Mesothelial cell of epicardium (in vitro differentiated cells): Measurements from ENCODE around the gene FLYWCH1. TPM values are rescaled to one million over a fixed set of nuclear protein-coding genes. Genes with fewer than 3 reads are reported as not detected.

Experiments
- DNase-seq, 2 experiments: peaks; one replicate each; pipeline ENCODE4 v3.0.0; 2021; ENCODE audit warnings: low spot score in 2 of 2; ENCODE audit not compliant: unreplicated experiment in 2 of 2
- H3K27ac Mint-ChIP-seq: 2 replicates; pipeline ENCODE4 v1.8.0; 2021; ENCODE audit warnings: mixed read lengths
- H3K27me3 Mint-ChIP-seq: 2 replicates; pipeline ENCODE4 v1.8.0; 2021; ENCODE audit warnings: low read depth, mixed read lengths
- H3K36me3 Mint-ChIP-seq: 2 replicates; pipeline ENCODE4 v1.8.0; 2021; ENCODE audit warnings: mixed read lengths
- H3K4me1 Mint-ChIP-seq: 2 replicates; pipeline ENCODE4 v1.8.0; 2021; ENCODE audit warnings: mixed read lengths
- H3K4me3 Mint-ChIP-seq: 2 replicates; pipeline ENCODE4 v1.8.0; 2021; ENCODE audit warnings: mild to moderate bottlenecking, moderate library complexity, mixed read lengths
- H3K9me3 Mint-ChIP-seq: 2 replicates; pipeline ENCODE4 v1.8.0; 2021; ENCODE audit warnings: mixed read lengths
- total RNA-seq: library from RNA; stranded (reverse); gene quantifications from 3 replicates; pipeline ENCODE4 v1.2.1, GENCODE V29; 2021
- TF ChIP-seq, protein P1 (sequence below): fragments of 200-600 bp; sonication (generic); IDR thresholded peaks from one replicate; pipeline ENCODE4 v1.5.0; 2021; ENCODE audit warnings: antibody characterized with exemption; ENCODE audit not compliant: unreplicated experiment

FLYWCH1 gene
- total RNA-seq, 1 donor from 2014 or later = 29.4 TPM

DNA sequence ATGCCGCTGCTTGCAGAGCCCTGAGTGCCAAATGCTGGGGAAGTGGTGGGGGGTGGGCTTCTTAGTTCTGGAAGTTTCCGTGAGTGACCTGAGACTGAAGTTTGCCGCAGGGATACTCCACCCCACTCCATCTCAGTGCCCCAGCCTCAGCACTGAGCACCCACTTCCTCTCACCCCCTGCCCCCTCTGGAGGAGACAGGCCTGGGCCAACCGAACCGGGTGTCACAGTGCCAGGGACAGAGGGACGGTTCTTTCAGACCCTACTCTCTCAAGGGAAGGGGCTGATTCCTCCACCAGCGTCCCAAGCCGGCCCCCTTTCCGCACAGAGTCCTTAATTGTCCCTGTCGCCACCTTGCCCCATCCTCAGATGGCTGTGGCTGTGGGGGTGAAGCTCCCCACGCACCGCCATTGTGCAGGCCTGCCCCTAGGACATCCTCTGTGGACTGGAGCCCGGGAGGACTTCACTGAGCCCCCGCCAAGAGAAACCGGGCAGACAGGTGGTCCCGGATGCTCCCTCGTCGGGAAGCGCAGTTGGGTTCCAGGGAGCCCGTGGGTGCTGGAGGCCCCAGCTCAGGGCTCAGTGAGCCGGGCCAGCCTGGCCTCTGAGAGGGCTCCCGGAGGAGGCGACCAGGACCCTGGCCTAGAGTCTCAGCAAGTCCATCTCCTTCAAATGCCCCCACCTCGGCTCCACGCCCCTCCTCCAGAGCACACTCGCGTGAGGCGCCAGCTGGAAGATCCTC is 50.8 kb downstream of the FLYWCH1 start:
- Mint-ChIP-seq H3K9me3 (no peaks in the 10 kb centered on the region), H3K4me3 (peak overlapping the region; percentile 48), H3K27ac (peak overlapping the region; percentile 30), H3K36me3 (no peaks in the 10 kb centered on the region), H3K27me3 (peaks cover 29% of the 10 kb centered on the region), H3K4me1 (peaks cover 11% of the 10 kb centered on the region)
- TF ChIP-seq, protein P1, sequence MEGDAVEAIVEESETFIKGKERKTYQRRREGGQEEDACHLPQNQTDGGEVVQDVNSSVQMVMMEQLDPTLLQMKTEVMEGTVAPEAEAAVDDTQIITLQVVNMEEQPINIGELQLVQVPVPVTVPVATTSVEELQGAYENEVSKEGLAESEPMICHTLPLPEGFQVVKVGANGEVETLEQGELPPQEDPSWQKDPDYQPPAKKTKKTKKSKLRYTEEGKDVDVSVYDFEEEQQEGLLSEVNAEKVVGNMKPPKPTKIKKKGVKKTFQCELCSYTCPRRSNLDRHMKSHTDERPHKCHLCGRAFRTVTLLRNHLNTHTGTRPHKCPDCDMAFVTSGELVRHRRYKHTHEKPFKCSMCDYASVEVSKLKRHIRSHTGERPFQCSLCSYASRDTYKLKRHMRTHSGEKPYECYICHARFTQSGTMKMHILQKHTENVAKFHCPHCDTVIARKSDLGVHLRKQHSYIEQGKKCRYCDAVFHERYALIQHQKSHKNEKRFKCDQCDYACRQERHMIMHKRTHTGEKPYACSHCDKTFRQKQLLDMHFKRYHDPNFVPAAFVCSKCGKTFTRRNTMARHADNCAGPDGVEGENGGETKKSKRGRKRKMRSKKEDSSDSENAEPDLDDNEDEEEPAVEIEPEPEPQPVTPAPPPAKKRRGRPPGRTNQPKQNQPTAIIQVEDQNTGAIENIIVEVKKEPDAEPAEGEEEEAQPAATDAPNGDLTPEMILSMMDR = no peak
- DNase-seq = no peak

DNA sequence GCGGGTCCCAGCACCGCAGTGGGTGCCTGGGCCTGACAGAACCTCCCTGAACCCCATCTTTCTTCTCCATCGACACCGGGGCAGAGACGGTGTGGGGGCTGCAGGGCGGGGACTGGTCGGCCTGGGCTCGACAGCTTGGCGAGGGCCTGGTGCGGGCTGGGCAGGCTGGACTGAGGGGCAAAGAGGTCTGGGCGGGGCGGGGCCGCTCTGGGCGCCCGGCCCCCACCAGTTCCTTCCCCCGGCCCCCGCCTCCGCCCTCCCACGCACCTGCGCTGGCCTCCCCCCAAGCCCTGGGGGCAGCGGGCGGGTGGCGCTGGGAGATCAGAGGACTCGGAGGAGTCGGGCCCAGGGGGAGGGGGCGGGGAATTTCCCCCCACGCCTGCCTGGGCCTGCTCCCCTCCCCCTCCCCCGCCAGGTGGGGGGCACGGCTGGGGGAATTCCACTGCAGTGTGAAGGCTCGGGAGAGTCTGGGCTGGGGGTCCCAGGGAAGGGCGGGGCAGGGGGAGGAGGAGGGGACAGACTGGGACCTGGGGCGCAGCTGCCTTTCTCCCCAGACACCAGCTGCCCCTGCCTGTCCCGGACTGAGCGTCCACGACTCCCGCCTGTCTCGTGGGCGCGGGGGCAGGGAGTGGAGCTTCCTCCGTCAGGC is 51.5 kb downstream of the FLYWCH1 start:
- Mint-ChIP-seq H3K27me3 (peaks cover 29% of the 10 kb centered on the region), H3K27ac (peak overlapping the region; percentile 79), H3K4me1 (peaks cover 12% of the 10 kb centered on the region), H3K4me3 (peak overlapping the region; percentile 87), H3K36me3 (no peaks in the 10 kb centered on the region), H3K9me3 (no peaks in the 10 kb centered on the region)
- DNase-seq = peak in 1 of 2 experiments; percentile 62
- TF ChIP-seq, protein P1 = no peak

DNA sequence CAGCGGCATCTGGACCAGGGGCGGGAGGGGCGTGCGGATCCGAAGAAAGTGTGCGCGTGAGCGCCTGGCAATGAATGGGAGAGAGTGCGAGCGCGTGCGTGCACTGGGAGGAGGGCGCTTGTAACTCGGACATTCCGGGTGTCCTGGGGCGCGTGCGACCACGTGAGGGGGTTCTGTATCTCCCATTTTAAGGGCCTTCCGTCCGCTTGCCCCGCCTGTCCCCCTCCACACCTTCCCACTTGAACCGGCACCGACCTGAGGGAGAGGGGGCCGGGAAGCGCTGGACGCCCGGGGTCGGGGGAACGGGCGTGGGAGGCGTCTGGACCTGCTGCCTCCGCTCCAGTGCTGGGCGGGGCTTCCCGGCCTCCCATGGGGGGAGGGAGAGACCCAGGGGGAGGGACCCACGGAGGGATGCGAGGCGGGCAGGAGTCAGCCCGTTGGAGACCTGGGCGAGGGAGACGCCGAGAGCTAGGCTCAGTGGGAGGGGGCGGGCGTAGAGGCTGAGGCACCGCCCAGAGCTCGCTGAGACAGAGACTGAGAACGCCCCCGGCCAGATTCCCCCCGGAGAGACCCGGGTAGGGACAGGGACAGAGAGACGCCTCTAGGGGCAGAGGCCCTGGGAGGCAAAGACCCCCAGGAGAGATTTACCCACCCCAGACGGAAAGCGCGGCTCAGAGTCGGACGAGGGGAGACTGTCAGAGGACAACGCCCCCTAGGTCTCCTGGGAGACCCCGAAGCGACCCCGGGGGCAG is 52.2 kb downstream of the FLYWCH1 start, which contains the start of gene KREMEN2:
TSS of gene KREMEN2 (plus strand) at position 553 of the 752 bp plus-strand sequence. CDS start 246 bp downstream, outside the sequence.
- H3K27me3 Mint-ChIP-seq = peaks cover 29% of the 10 kb centered on the region
- TF ChIP-seq, protein P1 = no peak
- peaks cover 17% of the 10 kb centered on the region for H3K4me1 Mint-ChIP-seq
- H3K9me3 Mint-ChIP-seq = no peaks in the 10 kb centered on the region
- peak within 1 kb of the TSS; percentile 87 for H3K4me3 Mint-ChIP-seq
- peak within 1 kb of the TSS; percentile 79 for H3K27ac Mint-ChIP-seq
- no peaks in the 10 kb centered on the region for H3K36me3 Mint-ChIP-seq
- DNase-seq = peak in 1 of 2 experiments; percentile 74

DNA sequence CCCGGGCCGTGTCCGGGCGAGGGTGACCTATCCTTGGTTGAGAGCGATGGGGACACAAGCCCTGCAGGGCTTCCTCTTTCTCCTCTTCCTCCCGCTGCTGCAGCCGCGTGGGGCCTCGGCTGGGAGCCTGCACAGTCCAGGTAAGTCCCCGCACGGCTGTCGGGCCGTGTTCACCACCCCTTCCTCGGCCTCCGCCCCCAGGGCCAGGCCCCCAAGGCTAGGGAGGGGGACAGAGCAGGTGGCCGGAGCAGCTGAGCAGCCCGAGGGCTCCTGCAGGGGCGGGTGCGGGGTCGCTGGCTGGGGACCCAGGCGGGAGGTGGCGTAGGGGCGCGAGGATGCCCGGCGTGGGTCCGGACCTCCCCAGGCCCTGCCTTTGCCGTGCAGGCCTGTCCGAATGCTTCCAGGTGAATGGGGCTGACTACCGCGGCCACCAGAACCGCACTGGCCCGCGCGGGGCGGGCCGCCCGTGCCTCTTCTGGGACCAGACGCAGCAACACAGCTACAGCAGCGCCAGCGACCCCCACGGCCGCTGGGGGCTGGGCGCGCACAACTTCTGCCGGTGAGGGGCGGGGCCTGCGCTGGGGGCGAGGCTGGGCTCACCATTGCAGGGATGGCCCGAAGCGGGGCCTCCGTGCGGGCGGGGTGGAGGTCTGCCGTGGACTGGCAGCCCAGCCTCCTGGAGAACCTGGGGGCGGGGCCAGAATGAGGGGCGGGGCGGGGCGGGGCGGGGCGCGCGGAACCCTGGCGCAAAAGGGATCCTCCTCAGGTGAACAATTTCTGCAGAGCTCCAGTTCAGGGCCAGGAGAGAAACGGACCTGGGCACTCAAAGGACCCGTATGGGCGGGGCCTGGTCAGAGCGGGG is 53.0 kb downstream of the FLYWCH1 start:
- Mint-ChIP-seq H3K4me1 (peaks cover 17% of the 10 kb centered on the region), H3K27me3 (peaks cover 24% of the 10 kb centered on the region), H3K27ac (no peak overlapping the region), H3K9me3 (no peaks in the 10 kb centered on the region), H3K36me3 (no peaks in the 10 kb centered on the region), H3K4me3 (peak overlapping the region; percentile 87)
- peak; percentile 78 to 87 for DNase-seq
- TF ChIP-seq, protein P1 = no peak
